ENCODE measurements around the gene HAPSTR1.

The HAPSTR1 gene

GRCh38 chr16:9118170-9118569 lies 26.7 kb downstream of the HAPSTR1 start:
- TF ChIP-seq ZFX (IDR thresholded peaks at IDR 0.05) (no peak), CTCF (conservative IDR thresholded peaks at IDR 0.05) (no peak)
- no peak overlapping the region for H3K27ac ChIP-seq

GRCh38 chr16:9119795-9120194 lies 28.4 kb downstream of the HAPSTR1 start:
- TF ChIP-seq CTCF (conservative IDR thresholded peaks at IDR 0.05) (no peak), ZFX (IDR thresholded peaks at IDR 0.05) (no peak)
- no peak overlapping the region for H3K27ac ChIP-seq

GRCh38 chr16:9122342-9122741 lies 30.9 kb downstream of the HAPSTR1 start:
- TF ChIP-seq CTCF (conservative IDR thresholded peaks at IDR 0.05) = no peak
- TF ChIP-seq ZFX (IDR thresholded peaks at IDR 0.05) = no peak
- peak overlapping the region; percentile 24; the same call in 1 of the 2 replicates for H3K27ac ChIP-seq

GRCh38 chr16:9122969-9123368 lies 31.5 kb downstream of the HAPSTR1 start:
- H3K27ac ChIP-seq = peak overlapping the region; percentile 68
- TF ChIP-seq CTCF (conservative IDR thresholded peaks at IDR 0.05) (no peak), ZFX (IDR thresholded peaks at IDR 0.05) (no peak)

- TF ChIP-seq CTCF (conservative IDR thresholded peaks at IDR 0.05) (no peak), ZFX (IDR thresholded peaks at IDR 0.05) (no peak)
- H3K27ac ChIP-seq = peak overlapping the region; percentile 68
Observed at GRCh38 chr16:9123401-9123800, 32.0 kb downstream of the HAPSTR1 start.

- H3K27ac ChIP-seq = peak overlapping the region; percentile 68
- TF ChIP-seq CTCF (conservative IDR thresholded peaks at IDR 0.05) (no peak), ZFX (IDR thresholded peaks at IDR 0.05) (no peak)
Observed at GRCh38 chr16:9123871-9124270, 32.4 kb downstream of the HAPSTR1 start.

- H3K27ac ChIP-seq = peak overlapping the region; percentile 68
- TF ChIP-seq CTCF (conservative IDR thresholded peaks at IDR 0.05) (no peak), ZFX (IDR thresholded peaks at IDR 0.05) (no peak)
Observed at GRCh38 chr16:9124444-9124843, 33.0 kb downstream of the HAPSTR1 start.

Measured in C4-2B (cell line).